ENCODE data around the gene STK36. TPM values are rescaled to one million over a fixed set of nuclear protein-coding genes. Genes with fewer than 3 reads are reported as not detected.
A peak's percentile ranks its signal among the peaks of the same experiment; 100 is the strongest.

STK36 gene
- total RNA-seq, 2 experiments from 2014 or later: 13.1 to 19.3 TPM

DNA sequence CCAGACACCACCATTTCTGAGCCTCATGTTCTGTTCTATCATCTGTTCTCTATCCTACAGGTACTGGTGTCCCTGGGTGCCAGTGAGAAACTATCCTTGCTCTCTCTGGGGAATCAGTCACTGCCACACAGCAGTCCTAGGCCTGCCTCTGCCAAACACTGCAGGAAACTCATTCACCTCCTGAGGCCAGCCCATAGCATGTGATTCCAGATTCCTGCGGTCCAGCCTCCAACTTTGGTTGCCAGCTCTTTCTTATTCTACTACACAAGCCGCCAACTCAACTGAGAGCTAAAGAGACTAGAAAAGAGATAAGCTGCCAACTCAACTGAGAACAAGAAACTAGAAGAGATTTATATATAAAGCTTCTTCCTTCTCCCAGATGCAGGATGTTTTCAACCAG lies 29.9 kb downstream of the STK36 start:
- peaks cover 2% of the 10 kb centered on the region for H3K36me3 Mint-ChIP-seq (ENCODE audit: low read depth)
- no peak for DNase-seq
- H3K9me3 Mint-ChIP-seq (ENCODE audit: low read depth): no peaks in the 10 kb centered on the region
- no peak overlapping the region for H3K4me3 Mint-ChIP-seq
- H3K4me1 Mint-ChIP-seq: no peaks in the 10 kb centered on the region
- ATAC-seq: no peak
- H3K27ac Mint-ChIP-seq: no peak overlapping the region
- intact Hi-C loops (cut with DNase I, micrococcal nuclease): no loop called here
- H3K27me3 Mint-ChIP-seq: no peaks in the 10 kb centered on the region
- POLR2A ChIA-PET: no interaction called here
- CTCF ChIA-PET: interaction anchor here (0.6 to 1.5 kb wide), 4 partner anchors 9 to 146 kb away, joined by 3 to 7 read pairs (median 4); partner anchors contain the start of genes BCS1L, TTLL4 and ZNF142

DNA sequence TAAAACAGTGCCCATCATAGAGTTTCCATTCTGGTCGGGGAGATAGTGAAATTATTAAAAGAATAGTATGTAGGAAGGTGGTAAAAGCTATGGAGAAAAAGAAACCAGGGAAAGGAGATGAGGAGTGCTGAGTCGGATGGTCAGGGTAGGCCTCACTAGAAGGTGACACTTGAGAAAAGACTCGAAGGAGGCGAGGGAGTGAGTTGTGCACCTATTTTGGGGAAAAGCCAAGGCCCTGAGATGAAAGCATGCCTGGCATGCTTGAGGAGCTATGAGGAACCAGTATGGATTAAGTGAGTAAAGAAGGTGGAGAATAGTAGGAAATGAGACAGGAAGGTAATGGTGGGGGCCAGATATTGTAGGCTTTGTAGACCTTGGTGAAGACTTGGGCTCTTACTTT lies 31.5 kb downstream of the STK36 start:
- intact Hi-C loops (cut with DNase I, micrococcal nuclease): no loop called here
- no peaks in the 10 kb centered on the region for H3K27me3 Mint-ChIP-seq
- H3K4me1 Mint-ChIP-seq: no peaks in the 10 kb centered on the region
- no peak overlapping the region for H3K4me3 Mint-ChIP-seq
- POLR2A ChIA-PET: no interaction called here
- DNase-seq: no peak
- CTCF ChIA-PET: interaction anchor here (0.7 to 1.4 kb wide), 4 partner anchors 10 to 45 kb away, joined by 3 to 4 read pairs (median 3); no protein-coding TSS in a partner anchor
- no peak for ATAC-seq
- H3K9me3 Mint-ChIP-seq (ENCODE audit: low read depth): no peaks in the 10 kb centered on the region
- peaks cover 2% of the 10 kb centered on the region for H3K36me3 Mint-ChIP-seq (ENCODE audit: low read depth)
- H3K27ac Mint-ChIP-seq: no peak overlapping the region

GRCh38 chr2:218708086-218708485 lies 36.2 kb downstream of the STK36 start:
- H3K27me3 Mint-ChIP-seq: no peaks in the 10 kb centered on the region
- no peaks in the 10 kb centered on the region for H3K9me3 Mint-ChIP-seq (ENCODE audit: low read depth)
- no peaks in the 10 kb centered on the region for H3K36me3 Mint-ChIP-seq (ENCODE audit: low read depth)
- H3K4me1 Mint-ChIP-seq: peaks cover 11% of the 10 kb centered on the region
- intact Hi-C loops (cut with DNase I, micrococcal nuclease): no loop called here
- POLR2A ChIA-PET: no interaction called here
- H3K4me3 Mint-ChIP-seq: no peak overlapping the region
- DNase-seq (no peak), ATAC-seq (no peak)
- no peak overlapping the region for H3K27ac Mint-ChIP-seq
- CTCF ChIA-PET: interaction anchor here (0.6 to 1.8 kb wide), 6 partner anchors 9 to 361 kb away, joined by 3 to 7 read pairs (median 4); partner anchors contain the start of gene ZNF142

DNA sequence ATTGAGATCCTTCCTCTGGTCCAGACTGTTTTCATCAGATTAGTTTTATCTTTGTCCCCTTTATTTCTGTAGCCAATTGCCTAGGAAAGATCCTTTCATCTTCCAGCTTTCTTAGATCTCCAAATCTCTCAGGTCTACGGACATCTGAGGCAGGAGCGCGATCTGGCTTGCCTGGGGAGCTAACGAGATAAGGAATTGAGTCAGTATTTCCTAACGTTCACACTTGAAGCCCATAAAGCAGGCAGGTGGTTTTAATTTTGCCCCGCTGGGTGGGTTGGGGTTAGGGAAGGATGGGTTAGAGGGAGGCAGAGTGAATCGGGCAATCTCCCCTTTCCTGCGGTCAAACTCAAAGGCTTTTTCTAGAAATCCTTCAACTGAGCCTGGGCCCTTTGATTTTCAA lies 38.0 kb downstream of the STK36 start:
- POLR2A ChIA-PET: interaction anchor here (0.8 to 1.0 kb wide), 2 partner anchors 38 to 51 kb away, joined by 4 to 5 read pairs; partner anchors contain the start of genes BCS1L, RNF25, STK36 and ZNF142
- intact Hi-C loops (cut with DNase I, micrococcal nuclease): loop anchor here (1.0 to 5.0 kb wide), 14 partner anchors 38 to 678 kb away; partner anchors contain the start of genes BCS1L (in 2 of the 2), ZNF142 (in 2 of the 2), AAMP (in 1 of the 2) and CNOT9 (in 1 of the 2)

DNA sequence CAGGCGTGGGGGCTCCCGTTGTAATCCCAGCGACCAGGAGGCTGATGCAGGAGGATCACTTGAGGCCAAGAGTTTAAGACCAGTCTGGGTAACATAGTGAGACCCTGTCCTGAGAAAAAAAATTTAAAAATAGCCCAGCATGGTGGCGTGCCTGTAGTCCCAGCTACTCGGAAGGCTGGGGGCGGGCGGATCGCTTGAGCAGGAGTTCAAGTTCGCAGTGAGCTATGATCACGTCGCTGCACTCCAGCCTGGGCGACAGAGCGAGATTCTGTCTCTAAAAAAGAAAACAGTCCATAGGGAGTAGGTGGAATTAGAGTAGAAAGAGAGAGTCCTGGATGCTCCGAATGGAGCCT lies 38.4 kb downstream of the STK36 start:
- H3K4me3 Mint-ChIP-seq: peak overlapping the region; percentile 96
- H3K4me1 Mint-ChIP-seq: peaks cover 18% of the 10 kb centered on the region
- CTCF ChIA-PET: interaction anchor here (0.5 to 2.4 kb wide), 20 partner anchors 8 to 351 kb away, joined by 3 to 13 read pairs (median 4); no protein-coding TSS in a partner anchor

More for the DNA sequence above, 38.0 kb downstream of the STK36 start:
- Mint-ChIP-seq H3K9me3 (ENCODE audit: low read depth) (no peaks in the 10 kb centered on the region), H3K4me1 (peaks cover 18% of the 10 kb centered on the region), H3K4me3 (peak overlapping the region; percentile 96), H3K27ac (no peak overlapping the region), H3K27me3 (no peaks in the 10 kb centered on the region), H3K36me3 (ENCODE audit: low read depth) (no peaks in the 10 kb centered on the region)
- no peak for DNase-seq
- CTCF ChIA-PET: interaction anchor here (0.5 to 2.4 kb wide), 20 partner anchors 8 to 351 kb away, joined by 3 to 13 read pairs (median 4); no protein-coding TSS in a partner anchor
- ATAC-seq: no peak

DNA sequence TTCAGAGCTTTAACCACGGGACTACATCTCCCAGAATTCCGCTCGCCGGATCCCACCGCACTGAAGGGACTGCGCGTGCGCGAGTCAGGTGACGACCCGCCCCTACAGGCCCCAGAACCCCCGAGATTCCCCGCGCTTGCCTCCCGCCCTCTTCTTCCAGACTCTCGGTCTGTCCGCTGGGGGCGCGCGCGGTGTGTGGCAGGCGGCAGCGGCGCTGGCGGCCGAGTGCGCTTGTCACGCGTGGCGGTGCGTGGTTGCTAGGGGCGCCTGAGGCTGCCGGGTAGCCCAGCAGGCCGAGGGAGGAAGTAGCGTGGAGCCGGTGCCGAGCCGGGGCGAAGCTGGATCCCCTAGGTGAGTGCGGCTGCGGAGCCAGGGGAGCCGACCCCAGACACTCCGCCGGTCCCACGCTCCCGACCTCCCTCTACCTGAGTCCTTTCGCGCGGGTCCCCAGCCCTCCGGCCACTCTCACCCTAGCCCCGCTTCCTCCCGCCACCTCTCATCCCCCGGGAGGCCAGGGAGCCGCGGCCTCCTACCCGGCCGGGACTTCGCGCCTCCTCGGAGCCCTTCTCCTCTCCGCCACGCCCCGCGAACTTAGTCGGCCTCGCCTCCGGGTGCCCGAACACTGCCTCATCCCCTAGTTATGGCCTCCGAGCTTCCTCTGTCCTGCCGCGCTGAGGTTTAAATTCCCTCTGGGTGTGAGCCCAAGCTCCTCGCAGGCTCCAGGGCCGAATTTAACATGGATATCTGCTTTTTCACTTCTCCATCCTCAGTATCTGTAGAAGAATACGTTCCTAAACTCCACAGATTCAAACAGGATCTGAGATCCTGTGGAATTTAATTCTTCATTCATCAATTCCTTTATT lies 39.0 kb downstream of the STK36 start, which contains the start of gene TTLL4:
Gene TTLL4 (plus strand): TSS at position 149 of the 863 bp plus-strand sequence. CDS start 26,842 bp downstream, outside the sequence.
- H3K4me1 Mint-ChIP-seq: peaks cover 20% of the 10 kb centered on the region
- peaks cover 2% of the 10 kb centered on the region for H3K36me3 Mint-ChIP-seq (ENCODE audit: low read depth)
- intact Hi-C loops (cut with DNase I, micrococcal nuclease): loop anchor here (1.0 to 5.0 kb wide), 15 partner anchors 39 to 677 kb away; partner anchors contain the start of genes BCS1L (in 2 of the 2), ZNF142 (in 2 of the 2), AAMP (in 1 of the 2) and CNOT9 (in 1 of the 2)
- ChIA-PET CTCF (interaction anchor here (0.6 to 2.4 kb wide), 20 partner anchors 9 to 350 kb away, joined by 3 to 13 read pairs (median 4); no protein-coding TSS in a partner anchor), POLR2A (interaction anchor here (0.6 to 1.2 kb wide), 4 partner anchors 39 to 441 kb away, joined by 3 to 5 read pairs (median 4); partner anchors contain the start of genes BCS1L, RNF25, STK36 and ZNF142)
- H3K27ac Mint-ChIP-seq: peak within 1 kb of the TSS; percentile 80
- no peaks in the 10 kb centered on the region for H3K27me3 Mint-ChIP-seq
- no peaks in the 10 kb centered on the region for H3K9me3 Mint-ChIP-seq (ENCODE audit: low read depth)
- peak within 1 kb of the TSS; percentile 96 for H3K4me3 Mint-ChIP-seq
- ATAC-seq (peak; percentile 98), DNase-seq (peak; percentile 99)

More for the DNA sequence above, 38.4 kb downstream of the STK36 start:
- Mint-ChIP-seq H3K9me3 (ENCODE audit: low read depth) (no peaks in the 10 kb centered on the region), H3K36me3 (ENCODE audit: low read depth) (no peaks in the 10 kb centered on the region), H3K27ac (peak overlapping the region; percentile 31), H3K27me3 (no peaks in the 10 kb centered on the region)
- intact Hi-C loops (cut with DNase I, micrococcal nuclease): loop anchor here (1.0 to 5.0 kb wide), 14 partner anchors 38 to 678 kb away; partner anchors contain the start of genes BCS1L (in 2 of the 2), ZNF142 (in 2 of the 2), AAMP (in 1 of the 2) and CNOT9 (in 1 of the 2)
- ATAC-seq (peak; percentile 1), DNase-seq (no peak)
- POLR2A ChIA-PET: interaction anchor here (0.8 to 1.0 kb wide), 2 partner anchors 38 to 51 kb away, joined by 4 to 5 read pairs; partner anchors contain the start of genes BCS1L, RNF25, STK36 and ZNF142

GRCh38 chr2:218711550-218711929 lies 39.7 kb downstream of the STK36 start:
- H3K36me3 Mint-ChIP-seq (ENCODE audit: low read depth): peaks cover 4% of the 10 kb centered on the region
- no peak for ATAC-seq
- H3K9me3 Mint-ChIP-seq (ENCODE audit: low read depth): no peaks in the 10 kb centered on the region
- peak overlapping the region; percentile 96 for H3K4me3 Mint-ChIP-seq
- ChIA-PET CTCF (interaction anchor here (0.9 to 2.4 kb wide), 7 partner anchors 11 to 165 kb away, joined by 3 to 13 read pairs (median 8); no protein-coding TSS in a partner anchor), POLR2A (interaction anchor here (1.2 kb wide), 1 partner anchor 52 kb away, joined by 4 read pairs; the partner anchor contains the start of genes BCS1L and ZNF142)
- peak overlapping the region; percentile 80 for H3K27ac Mint-ChIP-seq
- no peaks in the 10 kb centered on the region for H3K27me3 Mint-ChIP-seq
- intact Hi-C loops (cut with DNase I, micrococcal nuclease): loop anchor here (1.0 to 5.0 kb wide), 4 partner anchors 136 to 465 kb away; partner anchors contain the start of gene CNPPD1 (in 1 of the 2)
- H3K4me1 Mint-ChIP-seq: peaks cover 20% of the 10 kb centered on the region
- DNase-seq: no peak

- ChIA-PET CTCF (interaction anchor here (0.7 to 1.1 kb wide), 4 partner anchors 14 to 479 kb away, joined by 3 to 7 read pairs (median 3); no protein-coding TSS in a partner anchor), POLR2A (no interaction called here)
- no peaks in the 10 kb centered on the region for H3K27me3 Mint-ChIP-seq
- no peak overlapping the region for H3K4me3 Mint-ChIP-seq
- ATAC-seq (no peak), DNase-seq (no peak)
- intact Hi-C loops (cut with DNase I, micrococcal nuclease): loop anchor here in 1 of 2 experiments (5.0 kb wide), 2 partner anchors 133 to 427 kb away; no protein-coding TSS in a partner anchor
- no peak overlapping the region for H3K27ac Mint-ChIP-seq
- H3K9me3 Mint-ChIP-seq (ENCODE audit: low read depth): no peaks in the 10 kb centered on the region
- H3K4me1 Mint-ChIP-seq: peaks cover 29% of the 10 kb centered on the region
- H3K36me3 Mint-ChIP-seq (ENCODE audit: low read depth): peaks cover 4% of the 10 kb centered on the region
These were observed 42.0 kb downstream of the STK36 start for GRCh38 chr2:218713922-218714321.

- H3K27me3 Mint-ChIP-seq: no peaks in the 10 kb centered on the region
- peaks cover 31% of the 10 kb centered on the region for H3K4me1 Mint-ChIP-seq
- no peak overlapping the region for H3K27ac Mint-ChIP-seq
- ChIA-PET POLR2A (no interaction called here), CTCF (interaction anchor here (2.2 kb wide), 1 partner anchor 10 kb away, joined by 9 read pairs; no protein-coding TSS in a partner anchor)
- ATAC-seq (no peak), DNase-seq (no peak)
- intact Hi-C loops (cut with DNase I, micrococcal nuclease): no loop called here
- H3K4me3 Mint-ChIP-seq: no peak overlapping the region
- no peaks in the 10 kb centered on the region for H3K9me3 Mint-ChIP-seq (ENCODE audit: low read depth)
- H3K36me3 Mint-ChIP-seq (ENCODE audit: low read depth): peaks cover 12% of the 10 kb centered on the region
These were observed 44.2 kb downstream of the STK36 start for GRCh38 chr2:218716070-218716469.

GRCh38 chr2:218717262-218717661 lies 45.4 kb downstream of the STK36 start:
- intact Hi-C loops (cut with DNase I, micrococcal nuclease): no loop called here
- CTCF ChIA-PET: interaction anchor here (0.6 to 2.2 kb wide), 4 partner anchors 9 to 136 kb away, joined by 3 to 9 read pairs (median 4); no protein-coding TSS in a partner anchor

More at GRCh38 chr2:218717262-218717661, 45.4 kb downstream of the STK36 start:
- H3K27ac Mint-ChIP-seq: no peak overlapping the region
- H3K4me1 Mint-ChIP-seq: peaks cover 23% of the 10 kb centered on the region
- ATAC-seq (no peak), DNase-seq (no peak)
- peaks cover 12% of the 10 kb centered on the region for H3K36me3 Mint-ChIP-seq (ENCODE audit: low read depth)
- POLR2A ChIA-PET: no interaction called here
- H3K4me3 Mint-ChIP-seq: no peak overlapping the region
- H3K9me3 Mint-ChIP-seq (ENCODE audit: low read depth): no peaks in the 10 kb centered on the region
- no peaks in the 10 kb centered on the region for H3K27me3 Mint-ChIP-seq

All from activated CD4-positive, alpha-beta T cell treated with anti-CD3 and anti-CD28 coated beads for 36 hours (primary cell).